ENCODE measurements around the gene MYO5B. TPM values are rescaled to one million over a fixed set of nuclear protein-coding genes. Genes with fewer than 3 reads are reported as not detected.

MYO5B gene
- polyA plus RNA-seq, 4 donors: 45.0 to 185 (median 102) TPM

GRCh38 chr18:50022985-50023384 lies 172.0 kb downstream of the MYO5B start:
- 94 to 97% (median 96%) methylated on average over 3 of the region's 3 CpGs for WGBS, 3 donors
- Histone ChIP-seq H3K27me3 (ENCODE audit: control insufficient read depth in 3 of 3, insufficient read depth in 3 of 3, low read length in 3 of 3) (peaks cover 0 to 4% (median 0%) of the 10 kb centered on the region in 3 donors), H3K9me3 (ENCODE audit: control insufficient read depth in 2 of 2, insufficient read depth in 1 of 2, low read depth in 1 of 2, low read length in 1 of 2) (peaks cover 0 to 3% of the 10 kb centered on the region in 2 donors), H3K4me3 (ENCODE audit: low read depth in 1 of 3, low read length in 3 of 3) (no peak overlapping the region), H3K27ac (ENCODE audit: low read depth in 1 of 3, low read length in 2 of 3) (no peak overlapping the region), H3K4me1 (ENCODE audit: control insufficient read depth in 3 of 3, insufficient read depth in 2 of 3, low read depth in 1 of 3, low read length in 2 of 3) (no peaks in the 10 kb centered on the region), H3K36me3 (ENCODE audit: control insufficient read depth in 3 of 3, insufficient read depth in 2 of 3, low read depth in 1 of 3, low read length in 3 of 3) (peaks cover 2 to 13% (median 3%) of the 10 kb centered on the region in 3 donors)
- no peak for FAIRE-seq
- no peak for DNase-seq

- Histone ChIP-seq H3K4me3 (ENCODE audit: low read depth in 1 of 3, low read length in 3 of 3) (no peak overlapping the region), H3K9me3 (ENCODE audit: control insufficient read depth in 2 of 2, insufficient read depth in 1 of 2, low read depth in 1 of 2, low read length in 1 of 2) (no peaks in the 10 kb centered on the region), H3K36me3 (ENCODE audit: control insufficient read depth in 3 of 3, insufficient read depth in 2 of 3, low read depth in 1 of 3, low read length in 3 of 3) (peaks cover 0 to 3% (median 3%) of the 10 kb centered on the region in 3 donors), H3K27ac (ENCODE audit: low read depth in 1 of 3, low read length in 2 of 3) (no peak overlapping the region), H3K27me3 (ENCODE audit: control insufficient read depth in 3 of 3, insufficient read depth in 3 of 3, low read length in 3 of 3) (no peaks in the 10 kb centered on the region), H3K4me1 (ENCODE audit: control insufficient read depth in 3 of 3, insufficient read depth in 2 of 3, low read depth in 1 of 3, low read length in 2 of 3) (no peaks in the 10 kb centered on the region)
- WGBS, 3 donors: 86 to 92% (median 86%) methylated on average over 4 of the region's 4 CpGs
- DNase-seq: no peak
- FAIRE-seq: no peak
Observed at GRCh38 chr18:50014606-50015005, 180.3 kb downstream of the MYO5B start.

GRCh38 chr18:50013363-50014138 lies 181.4 kb downstream of the MYO5B start:
- 78 to 89% (median 85%) methylated on average over 8 of the region's 8 CpGs for WGBS, 3 donors
- Histone ChIP-seq H3K4me1 (ENCODE audit: control insufficient read depth in 3 of 3, insufficient read depth in 2 of 3, low read depth in 1 of 3, low read length in 2 of 3) (no peaks in the 10 kb centered on the region), H3K4me3 (ENCODE audit: low read depth in 1 of 3, low read length in 3 of 3) (no peak overlapping the region), H3K27me3 (ENCODE audit: control insufficient read depth in 3 of 3, insufficient read depth in 3 of 3, low read length in 3 of 3) (no peaks in the 10 kb centered on the region), H3K27ac (ENCODE audit: low read depth in 1 of 3, low read length in 2 of 3) (no peak overlapping the region), H3K36me3 (ENCODE audit: control insufficient read depth in 3 of 3, insufficient read depth in 2 of 3, low read depth in 1 of 3, low read length in 3 of 3) (peaks cover 0 to 3% (median 0%) of the 10 kb centered on the region in 3 donors), H3K9me3 (ENCODE audit: control insufficient read depth in 2 of 2, insufficient read depth in 1 of 2, low read depth in 1 of 2, low read length in 1 of 2) (no peaks in the 10 kb centered on the region)
- no peak for DNase-seq
- no peak for FAIRE-seq

- WGBS, 3 donors: 81 to 84% (median 83%) methylated on average over 4 of the region's 4 CpGs
- Histone ChIP-seq H3K4me1 (ENCODE audit: control insufficient read depth in 3 of 3, insufficient read depth in 2 of 3, low read depth in 1 of 3, low read length in 2 of 3) (no peaks in the 10 kb centered on the region), H3K36me3 (ENCODE audit: control insufficient read depth in 3 of 3, insufficient read depth in 2 of 3, low read depth in 1 of 3, low read length in 3 of 3) (peaks cover 0 to 4% (median 0%) of the 10 kb centered on the region in 3 donors), H3K4me3 (ENCODE audit: low read depth in 1 of 3, low read length in 3 of 3) (no peak overlapping the region), H3K27ac (ENCODE audit: low read depth in 1 of 3, low read length in 2 of 3) (no peak overlapping the region), H3K27me3 (ENCODE audit: control insufficient read depth in 3 of 3, insufficient read depth in 3 of 3, low read length in 3 of 3) (no peaks in the 10 kb centered on the region), H3K9me3 (ENCODE audit: control insufficient read depth in 2 of 2, insufficient read depth in 1 of 2, low read depth in 1 of 2, low read length in 1 of 2) (no peaks in the 10 kb centered on the region)
- DNase-seq (no peak), FAIRE-seq (no peak)
Observed at GRCh38 chr18:50011813-50012435, 183.0 kb downstream of the MYO5B start.

DNA sequence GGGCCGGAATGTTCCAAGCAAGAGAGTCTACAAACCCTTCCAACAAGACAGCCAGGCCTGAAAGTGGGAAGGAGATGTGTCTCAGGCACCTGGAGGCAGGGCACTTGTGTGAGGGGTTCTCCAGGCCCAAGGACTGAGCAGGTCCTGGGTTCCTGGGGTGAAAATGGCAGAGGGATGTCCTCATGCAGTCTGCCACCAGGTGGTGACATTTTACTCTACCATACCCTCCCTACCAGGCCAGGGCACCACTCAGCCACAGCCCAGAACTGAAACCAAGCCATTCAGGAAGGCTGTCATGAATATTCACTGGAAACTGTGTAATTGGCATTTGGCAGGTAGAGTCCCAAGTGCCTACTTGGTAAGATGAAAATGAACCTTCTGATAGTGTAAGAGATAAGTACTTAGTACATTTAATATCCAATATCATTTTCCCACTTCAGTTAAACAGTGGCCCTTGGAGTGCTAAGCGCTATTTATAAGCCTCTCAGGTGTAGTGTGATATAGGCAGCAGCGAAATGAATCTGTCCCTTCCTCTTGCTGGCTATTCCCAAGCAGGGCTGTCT lies 185.1 kb downstream of the MYO5B start:
- 90 to 93% (median 91%) methylated on average over 3 of the region's 3 CpGs for WGBS, 3 donors
- Histone ChIP-seq H3K27me3 (ENCODE audit: control insufficient read depth in 3 of 3, insufficient read depth in 3 of 3, low read length in 3 of 3) (no peaks in the 10 kb centered on the region), H3K36me3 (ENCODE audit: control insufficient read depth in 3 of 3, insufficient read depth in 2 of 3, low read depth in 1 of 3, low read length in 3 of 3) (peaks cover 0 to 9% (median 0%) of the 10 kb centered on the region in 3 donors), H3K4me3 (ENCODE audit: low read depth in 1 of 3, low read length in 3 of 3) (no peak overlapping the region), H3K4me1 (ENCODE audit: control insufficient read depth in 3 of 3, insufficient read depth in 2 of 3, low read depth in 1 of 3, low read length in 2 of 3) (no peaks in the 10 kb centered on the region), H3K9me3 (ENCODE audit: control insufficient read depth in 2 of 2, insufficient read depth in 1 of 2, low read depth in 1 of 2, low read length in 1 of 2) (no peaks in the 10 kb centered on the region), H3K27ac (ENCODE audit: low read depth in 1 of 3, low read length in 2 of 3) (no peak overlapping the region)
- DNase-seq (peak; percentile 68 to 82), FAIRE-seq (no peak)

DNA sequence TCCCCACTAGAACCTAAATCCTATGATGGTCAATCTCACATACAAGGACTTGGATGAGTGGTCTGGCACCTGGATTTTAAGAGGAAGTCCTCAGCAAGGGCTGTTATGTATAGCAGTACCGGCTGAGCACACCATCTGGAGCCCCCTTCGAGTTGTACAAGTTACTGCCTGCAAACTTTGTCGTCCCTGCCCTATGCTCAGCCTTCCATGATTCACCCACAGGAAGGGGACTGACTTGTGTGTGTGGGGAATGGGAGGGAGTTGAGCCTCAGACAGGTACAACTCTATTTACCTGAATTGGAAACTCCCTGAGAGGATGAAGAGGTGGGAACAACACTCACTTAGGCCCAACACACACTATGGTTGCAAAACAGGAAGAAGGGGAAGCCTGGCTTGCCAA lies 186.6 kb downstream of the MYO5B start:
- Histone ChIP-seq H3K4me1 (ENCODE audit: control insufficient read depth in 3 of 3, insufficient read depth in 2 of 3, low read depth in 1 of 3, low read length in 2 of 3) (no peaks in the 10 kb centered on the region), H3K27me3 (ENCODE audit: control insufficient read depth in 3 of 3, insufficient read depth in 3 of 3, low read length in 3 of 3) (no peaks in the 10 kb centered on the region), H3K9me3 (ENCODE audit: control insufficient read depth in 2 of 2, insufficient read depth in 1 of 2, low read depth in 1 of 2, low read length in 1 of 2) (no peaks in the 10 kb centered on the region), H3K4me3 (ENCODE audit: low read depth in 1 of 3, low read length in 3 of 3) (no peak overlapping the region), H3K27ac (ENCODE audit: low read depth in 1 of 3, low read length in 2 of 3) (no peak overlapping the region), H3K36me3 (ENCODE audit: control insufficient read depth in 3 of 3, insufficient read depth in 2 of 3, low read depth in 1 of 3, low read length in 3 of 3) (peaks cover 0 to 12% (median 0%) of the 10 kb centered on the region in 3 donors)
- no peak for FAIRE-seq
- WGBS, 3 donors: 68 to 91% (median 75%) methylated on average over 3 of the region's 3 CpGs
- no peak for DNase-seq

DNA sequence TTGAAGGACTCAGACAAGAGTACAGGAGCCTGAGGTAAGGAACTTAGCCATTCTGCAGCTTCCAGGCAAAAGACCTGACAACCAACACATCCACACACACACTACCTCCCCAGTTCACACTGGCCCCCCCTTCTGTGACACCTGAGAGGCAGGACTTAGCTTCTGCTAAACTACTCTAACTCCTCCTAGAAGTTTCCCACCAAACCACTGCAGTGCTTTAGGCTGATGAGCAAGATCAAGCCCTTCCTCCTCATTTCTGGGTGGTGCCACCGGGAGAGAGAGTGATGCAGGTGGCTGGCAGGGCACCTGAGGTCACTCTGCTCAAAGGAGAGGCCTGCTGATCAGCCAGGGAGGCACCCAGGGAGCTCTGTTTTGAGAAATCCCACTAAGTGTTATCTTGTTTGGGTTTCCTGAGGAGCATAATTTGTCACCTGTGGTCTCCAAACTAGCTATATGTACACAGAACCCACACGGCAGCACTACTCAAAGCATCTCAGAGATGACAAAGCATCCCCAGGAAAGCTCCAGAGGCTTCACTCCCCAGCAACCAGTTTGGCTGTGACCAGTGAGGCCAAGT lies 188.4 kb downstream of the MYO5B start:
- no peaks in the 10 kb centered on the region for H3K4me1 ChIP-seq (ENCODE audit: control insufficient read depth in 3 of 3, insufficient read depth in 2 of 3, low read depth in 1 of 3, low read length in 2 of 3)
- DNase-seq: no peak

GRCh38 chr18:50004013-50004412 lies 190.9 kb downstream of the MYO5B start:
- H3K36me3 ChIP-seq (ENCODE audit: control insufficient read depth in 3 of 3, insufficient read depth in 2 of 3, low read depth in 1 of 3, low read length in 3 of 3): peaks cover 0 to 29% (median 2%) of the 10 kb centered on the region in 3 donors
- no peaks in the 10 kb centered on the region for H3K27me3 ChIP-seq (ENCODE audit: control insufficient read depth in 3 of 3, insufficient read depth in 3 of 3, low read length in 3 of 3)
- no peak overlapping the region for H3K27ac ChIP-seq (ENCODE audit: low read depth in 1 of 3, low read length in 2 of 3)
- WGBS, 3 donors: 77 to 86% (median 83%) methylated on average over 4 of the region's 4 CpGs
- no peaks in the 10 kb centered on the region for H3K4me1 ChIP-seq (ENCODE audit: control insufficient read depth in 3 of 3, insufficient read depth in 2 of 3, low read depth in 1 of 3, low read length in 2 of 3)
- FAIRE-seq: no peak
- no peak overlapping the region for H3K4me3 ChIP-seq (ENCODE audit: low read depth in 1 of 3, low read length in 3 of 3)
- no peak for DNase-seq
- no peaks in the 10 kb centered on the region for H3K9me3 ChIP-seq (ENCODE audit: control insufficient read depth in 2 of 2, insufficient read depth in 1 of 2, low read depth in 1 of 2, low read length in 1 of 2)

More for the DNA sequence above, 188.4 kb downstream of the MYO5B start:
- Histone ChIP-seq H3K9me3 (ENCODE audit: control insufficient read depth in 2 of 2, insufficient read depth in 1 of 2, low read depth in 1 of 2, low read length in 1 of 2) (no peaks in the 10 kb centered on the region), H3K36me3 (ENCODE audit: control insufficient read depth in 3 of 3, insufficient read depth in 2 of 3, low read depth in 1 of 3, low read length in 3 of 3) (peaks cover 0 to 13% (median 0%) of the 10 kb centered on the region in 3 donors), H3K27me3 (ENCODE audit: control insufficient read depth in 3 of 3, insufficient read depth in 3 of 3, low read length in 3 of 3) (no peaks in the 10 kb centered on the region), H3K4me3 (ENCODE audit: low read depth in 1 of 3, low read length in 3 of 3) (no peak overlapping the region), H3K27ac (ENCODE audit: low read depth in 1 of 3, low read length in 2 of 3) (no peak overlapping the region)
- WGBS, 3 donors: 48 to 69% (median 51%) methylated on average over 2 of the region's 2 CpGs
- FAIRE-seq: no peak

All from small intestine (tissue), 7 donors.